OCI-LY1 (cell line): Measurements from ENCODE around the gene ELOA.

Experiments
- H2AFZ ChIP-seq: fragments of 200-600 bp; sonication (generic), shearing (Covaris generic); 2 replicates; pipeline ENCODE4 v1.6.0; 2014; ENCODE audit warnings: antibody characterized with exemption, mild to moderate bottlenecking, low read length
- H3F3A ChIP-seq: fragments of 200-600 bp; sonication (generic), shearing (Covaris generic); 2 replicates; pipeline ENCODE4 v1.6.0; 2014; ENCODE audit warnings: mild to moderate bottlenecking, antibody characterized with exemption, low read length, moderate library complexity; ENCODE audit not compliant: insufficient read depth
- H3K27ac ChIP-seq: fragments of 200-600 bp; sonication (generic); 2 replicates; pipeline ENCODE4 v1.5.1; 2014; ENCODE audit warnings: low read length, mixed run types, mild to moderate bottlenecking, low read depth; ENCODE audit not compliant: poor library complexity, severe bottlenecking
- H3K27me3 ChIP-seq: fragments of 200-600 bp; sonication (generic); 2 replicates; pipeline ENCODE4 v1.6.0; 2014; ENCODE audit warnings: antibody characterized with exemption, mild to moderate bottlenecking, low read length, moderate library complexity; ENCODE audit not compliant: insufficient read depth
- H3K36me3 ChIP-seq: fragments of 200-600 bp; sonication (generic); 2 replicates; pipeline ENCODE4 v1.6.1; 2014; ENCODE audit warnings: mild to moderate bottlenecking, antibody characterized with exemption, low read length, moderate library complexity, mixed read lengths; ENCODE audit not compliant: insufficient read depth
- H3K4me1 ChIP-seq: fragments of 200-600 bp; sonication (generic); 2 replicates; pipeline ENCODE4 v1.5.1; 2014; ENCODE audit warnings: mild to moderate bottlenecking, low read length, moderate library complexity; ENCODE audit not compliant: insufficient read depth, severe bottlenecking
- H3K4me2 ChIP-seq: fragments of 200-600 bp; sonication (generic), shearing (Covaris generic); 2 replicates; pipeline ENCODE4 v1.6.1; 2014; ENCODE audit warnings: low read length
- H3K4me3 ChIP-seq: fragments of 200-600 bp; sonication (generic); 2 replicates; pipeline ENCODE4 v1.5.1; 2014; ENCODE audit warnings: low read length, low read depth, mild to moderate bottlenecking, mixed read lengths; ENCODE audit not compliant: poor library complexity, severe bottlenecking
- H3K79me2 ChIP-seq: fragments of 200-600 bp; shearing (Covaris generic); 2 replicates; pipeline ENCODE4 v1.6.1; 2016; ENCODE audit warnings: mixed run types, low read length, mixed read lengths; ENCODE audit not compliant: insufficient read depth
- H3K9ac ChIP-seq: fragments of 200-600 bp; sonication (generic), shearing (Covaris generic); 2 replicates; pipeline ENCODE4 v1.6.1; 2014; ENCODE audit warnings: mild to moderate bottlenecking, low read length, mixed read lengths
- H3K9me2 ChIP-seq: fragments of 200-600 bp; sonication (generic), shearing (Covaris generic); 2 replicates; pipeline ENCODE4 v1.6.1; 2014; ENCODE audit warnings: low read depth, mild to moderate bottlenecking, low read length, mixed read lengths
- H3K9me3 ChIP-seq: fragments of 200-600 bp; shearing (Covaris generic); 2 replicates; pipeline ENCODE4 v1.6.1; 2014; ENCODE audit warnings: low read length, mixed read lengths
- H4K20me1 ChIP-seq: fragments of 200-600 bp; sonication (generic), shearing (Covaris generic); 2 replicates; pipeline ENCODE4 v1.6.0; 2016; ENCODE audit warnings: mild to moderate bottlenecking, low read length; ENCODE audit not compliant: insufficient read depth
- CTCF ChIP-seq: fragments of 200-600 bp; sonication (generic), shearing (Covaris generic); IDR thresholded peaks from 2 replicates; pipeline ENCODE4 v1.5.1; 2017; ENCODE audit warnings: mild to moderate bottlenecking, antibody characterized with exemption, low read length, moderate library complexity, mixed read lengths
- EZH2 ChIP-seq: fragments of 200-600 bp; sonication (generic), shearing (Covaris generic); IDR thresholded peaks from 2 replicates; pipeline ENCODE4 v1.8.0; 2017; ENCODE audit warnings: borderline replicate concordance, mixed run types, mild to moderate bottlenecking, antibody characterized with exemption, low read length, moderate library complexity, mixed read lengths

The ELOA gene

GRCh38 chr1:23803674-23804073 lies 60.4 kb downstream of the ELOA start:
- Histone ChIP-seq H3K36me3 (peaks cover 4% of the 10 kb centered on the region; the same call in 1 of the 2 replicates), H2AFZ (no peak overlapping the region), H3K9me2 (no peaks in the 10 kb centered on the region), H3F3A (no peaks in the 10 kb centered on the region), H4K20me1 (no peaks in the 10 kb centered on the region), H3K9ac (no peak overlapping the region), H3K27me3 (no peaks in the 10 kb centered on the region), H3K27ac (no peak overlapping the region), H3K9me3 (no peaks in the 10 kb centered on the region), H3K4me3 (no peak overlapping the region), H3K79me2 (no peaks in the 10 kb centered on the region), H3K4me1 (peaks cover 21% of the 10 kb centered on the region), H3K4me2 (no peak overlapping the region)
- no peak for TF ChIP-seq EZH2
- TF ChIP-seq CTCF: no peak

GRCh38 chr1:23804183-23804835 lies 61.0 kb downstream of the ELOA start:
- Histone ChIP-seq H3K4me2 (no peak overlapping the region), H2AFZ (no peak overlapping the region), H3K36me3 (peaks cover 4% of the 10 kb centered on the region; the same call in 1 of the 2 replicates), H3K4me3 (no peak overlapping the region), H3K9ac (no peak overlapping the region), H3K79me2 (no peaks in the 10 kb centered on the region), H3K27ac (no peak overlapping the region), H4K20me1 (no peaks in the 10 kb centered on the region), H3F3A (no peaks in the 10 kb centered on the region), H3K9me3 (no peaks in the 10 kb centered on the region), H3K9me2 (no peaks in the 10 kb centered on the region), H3K4me1 (peaks cover 15% of the 10 kb centered on the region), H3K27me3 (no peaks in the 10 kb centered on the region)
- no peak for TF ChIP-seq EZH2
- TF ChIP-seq CTCF: peak; percentile 40; the same call in 1 of the 2 replicates

GRCh38 chr1:23805025-23805424 lies 61.8 kb downstream of the ELOA start:
- no peaks in the 10 kb centered on the region for H3K9me2 ChIP-seq
- no peak overlapping the region for H3K4me2 ChIP-seq
- H3K27ac ChIP-seq: no peak overlapping the region
- H3K4me3 ChIP-seq: no peak overlapping the region
- H3K9me3 ChIP-seq: no peaks in the 10 kb centered on the region
- no peaks in the 10 kb centered on the region for H3F3A ChIP-seq
- TF ChIP-seq CTCF (no peak), EZH2 (no peak)
- no peaks in the 10 kb centered on the region for H3K27me3 ChIP-seq
- H3K9ac ChIP-seq: no peak overlapping the region
- H4K20me1 ChIP-seq: no peaks in the 10 kb centered on the region
- H3K79me2 ChIP-seq: no peaks in the 10 kb centered on the region
- H3K36me3 ChIP-seq: peaks cover 4% of the 10 kb centered on the region; the same call in 1 of the 2 replicates
- no peak overlapping the region for H2AFZ ChIP-seq
- peaks cover 11% of the 10 kb centered on the region for H3K4me1 ChIP-seq
